Loucy (cell line): Measurements from ENCODE around the gene FBXW10B.
"Not testable (repeated sequence)": the region's sequence is repeated elsewhere in the genome, so short reads cannot be mapped to it uniquely, and the experiment has no call there.

Source experiments
- H2AFZ ChIP-seq: fragments of 200-600 bp; sonication (generic); 2 replicates; pipeline ENCODE4 v1.6.0; 2016; ENCODE audit warnings: antibody characterized with exemption, mild to moderate bottlenecking, low read length, moderate library complexity
- H3F3A ChIP-seq: fragments of 200-600 bp; 2 replicates; pipeline ENCODE4 v1.6.0; 2016; ENCODE audit warnings: antibody characterized with exemption, low read depth, mild to moderate bottlenecking
- H3K27me3 ChIP-seq: fragments of 200-600 bp; sonication (generic); 2 replicates; pipeline ENCODE4 v1.6.1; 2014; ENCODE audit warnings: low read length, mild to moderate bottlenecking; ENCODE audit not compliant: insufficient read depth, poor library complexity, severe bottlenecking
- H3K36me3 ChIP-seq: fragments of 200-600 bp; sonication (generic); 2 replicates; pipeline ENCODE4 v1.6.1; 2016; ENCODE audit warnings: low read length; ENCODE audit not compliant: insufficient read depth
- H3K4me1 ChIP-seq: fragments of 200-600 bp; sonication (generic); 2 replicates; pipeline ENCODE4 v1.5.1; 2014; ENCODE audit warnings: low read length, mild to moderate bottlenecking; ENCODE audit not compliant: insufficient read depth, poor library complexity, severe bottlenecking
- H3K4me2 ChIP-seq: fragments of 200-600 bp; sonication (generic); 2 replicates; pipeline ENCODE4 v1.6.0; 2014; ENCODE audit warnings: antibody characterized with exemption, low read length, low read depth, mild to moderate bottlenecking; ENCODE audit not compliant: poor library complexity, severe bottlenecking
- H3K4me3 ChIP-seq: fragments of 200-600 bp; sonication (generic); 2 replicates; pipeline ENCODE4 v1.5.1; 2014; ENCODE audit warnings: low read length, mild to moderate bottlenecking, mixed read lengths; ENCODE audit not compliant: poor library complexity, severe bottlenecking
- H3K79me2 ChIP-seq: fragments of 200-600 bp; sonication (generic); 2 replicates; pipeline ENCODE4 v1.6.1; 2014; ENCODE audit warnings: low read length; ENCODE audit not compliant: insufficient read depth
- H3K9ac ChIP-seq: fragments of 200-600 bp; sonication (generic); 2 replicates; pipeline ENCODE4 v1.6.0; 2014; ENCODE audit warnings: mild to moderate bottlenecking, low read depth, low read length, moderate library complexity; ENCODE audit not compliant: poor library complexity, severe bottlenecking
- H3K9me2 ChIP-seq: fragments of 200-600 bp; sonication (generic); replicated peaks from 2 replicates; pipeline ENCODE4 v1.6.1; 2016; ENCODE audit warnings: low read depth, low read length, mixed read lengths
- H3K9me3 ChIP-seq: fragments of 200-600 bp; sonication (generic); 2 replicates; pipeline ENCODE4 v1.6.1; 2014; ENCODE audit warnings: mild to moderate bottlenecking, antibody characterized with exemption, low read length, low read depth; ENCODE audit not compliant: insufficient read depth
- H4K20me1 ChIP-seq: fragments of 200-600 bp; sonication (generic); 2 replicates; pipeline ENCODE4 v1.6.0; 2014; ENCODE audit warnings: antibody characterized with exemption, low read length, mild to moderate bottlenecking; ENCODE audit not compliant: insufficient read depth, poor library complexity, severe bottlenecking

Gene FBXW10B

GRCh38 chr17:15613111-15613510 lies 6.4 kb downstream of the FBXW10B start:
- H3K27me3 ChIP-seq, H3K4me1 ChIP-seq, H3K9me3 ChIP-seq, H3K36me3 ChIP-seq, H3F3A ChIP-seq, H3K79me2 ChIP-seq, H3K9ac ChIP-seq, H4K20me1 ChIP-seq, H3K4me2 ChIP-seq, H3K9me2 ChIP-seq, H3K4me3 ChIP-seq, H2AFZ ChIP-seq: not testable (repeated sequence)

- H3K36me3 ChIP-seq, H2AFZ ChIP-seq, H3K4me1 ChIP-seq, H4K20me1 ChIP-seq, H3K9me2 ChIP-seq, H3K4me3 ChIP-seq, H3K9ac ChIP-seq, H3F3A ChIP-seq, H3K79me2 ChIP-seq, H3K9me3 ChIP-seq, H3K4me2 ChIP-seq: not testable (repeated sequence)
- H3K27me3 ChIP-seq, result peaks cover 44% of the 10 kb centered on the region
Observed at GRCh38 chr17:15592960-15593359, 26.5 kb downstream of the FBXW10B start.

- not testable (repeated sequence) for H3K9ac ChIP-seq, H4K20me1 ChIP-seq, H3F3A ChIP-seq, H3K4me1 ChIP-seq, H3K4me3 ChIP-seq, H3K9me2 ChIP-seq, H2AFZ ChIP-seq, H3K79me2 ChIP-seq, H3K9me3 ChIP-seq, H3K36me3 ChIP-seq
- Histone ChIP-seq H3K27me3 (peaks cover 53% of the 10 kb centered on the region), H3K4me2 (peak overlapping the region; percentile 35)
Observed at GRCh38 chr17:15591986-15592385, 27.5 kb downstream of the FBXW10B start.

GRCh38 chr17:15590844-15591243 lies 28.7 kb downstream of the FBXW10B start:
- not testable (repeated sequence) for H3K79me2 ChIP-seq, H3K4me2 ChIP-seq, H3K4me3 ChIP-seq, H3K4me1 ChIP-seq, H3K9ac ChIP-seq, H3K9me3 ChIP-seq, H3F3A ChIP-seq, H2AFZ ChIP-seq, H4K20me1 ChIP-seq, H3K9me2 ChIP-seq, H3K36me3 ChIP-seq
- peaks cover 65% of the 10 kb centered on the region for H3K27me3 ChIP-seq

- not testable (repeated sequence) for H3K4me3 ChIP-seq
- H3K4me2 ChIP-seq, result peak overlapping the region; percentile 57
Observed at GRCh38 chr17:15589544-15590536, 29.7 kb downstream of the FBXW10B start.

GRCh38 chr17:15588017-15588416 lies 31.5 kb downstream of the FBXW10B start:
- H3F3A ChIP-seq, H3K4me2 ChIP-seq, H3K4me1 ChIP-seq, H3K36me3 ChIP-seq, H2AFZ ChIP-seq, H3K9ac ChIP-seq, H3K9me3 ChIP-seq, H4K20me1 ChIP-seq, H3K79me2 ChIP-seq, H3K4me3 ChIP-seq, H3K9me2 ChIP-seq: not testable (repeated sequence)
- peaks cover 73% of the 10 kb centered on the region for H3K27me3 ChIP-seq

More at GRCh38 chr17:15589544-15590536, 29.7 kb downstream of the FBXW10B start:
- not testable (repeated sequence) for H3K9ac ChIP-seq, H3K9me2 ChIP-seq, H3K4me1 ChIP-seq, H3K9me3 ChIP-seq, H4K20me1 ChIP-seq, H3F3A ChIP-seq, H3K36me3 ChIP-seq, H2AFZ ChIP-seq, H3K79me2 ChIP-seq
- peaks cover 73% of the 10 kb centered on the region for H3K27me3 ChIP-seq

- H2AFZ ChIP-seq, H3K4me2 ChIP-seq, H3F3A ChIP-seq, H3K36me3 ChIP-seq, H3K9me3 ChIP-seq, H3K79me2 ChIP-seq, H3K4me3 ChIP-seq, H3K9ac ChIP-seq, H3K9me2 ChIP-seq, H4K20me1 ChIP-seq, H3K4me1 ChIP-seq: not testable (repeated sequence)
- H3K27me3 ChIP-seq, result peaks cover 58% of the 10 kb centered on the region
Observed at GRCh38 chr17:15583313-15583712, 36.2 kb downstream of the FBXW10B start.
